GM12878 (cell line): Measurements from ENCODE around the gene DENR. TPM values are rescaled to one million over a fixed set of nuclear protein-coding genes. Genes with fewer than 3 reads are reported as not detected.

ENCODE experiments used
- ATAC-seq: fragments of 200-7000 bp; cut with Tn5 transposase; 3 replicates; pipeline ENCODE4 v1.9.1; 2020; ENCODE audit warnings: mild to moderate bottlenecking, moderate library complexity
- BruUV-seq: library from RNA; stranded (reverse); fragments of 400-500 nt; replicated peaks from 2 replicates; lab custom pipeline; 2021; lab: Mats Ljungman, UMichigan
- CTCF ChIA-PET: fragments of 300-600 bp; sonication (Branson Sonifier 250); formaldehyde crosslinking; extraction: SDS; loops from one replicate; lab custom pipeline; 2021; ENCODE audit warnings: inconsistent platforms; lab: Yijun Ruan, JAX
- POLR2A ChIA-PET: fragments of 350-600 bp; formaldehyde crosslinking; extraction: SDS; loops from one replicate; lab custom pipeline; 2021; ENCODE audit warnings: inconsistent platforms; lab: Charles Lee
- RAD21 ChIA-PET: fragments of 300-600 bp; sonication (Branson Sonifier 250); formaldehyde crosslinking; loops from one replicate; lab custom pipeline; 2023; ENCODE audit warnings: antibody characterized with exemption; ENCODE audit not compliant: unreplicated experiment; lab: Charles Lee
- SMC1A ChIA-PET: fragments of 300-600 bp; sonication (Branson Sonifier 250); formaldehyde crosslinking; loops from one replicate; lab custom pipeline; 2023; ENCODE audit not compliant: unreplicated experiment, uncharacterized antibody; lab: Charles Lee
- DNase-seq: peaks from one replicate; pipeline ENCODE4 v3.0.0-alpha.2; 2011; ENCODE audit warnings: low read depth, low spot score
- FAIRE-seq: peaks from 3 replicates; lab custom pipeline; 2011; peaks lifted over from hg19 to GRCh38; lab: Jason Lieb, UNC
- H2AFZ ChIP-seq: 2 replicates; pipeline ENCODE4 v1.6.0; 2011; ENCODE audit warnings: low read depth, low read length, control low read depth; ENCODE audit not compliant: control insufficient read depth
- H3K27ac ChIP-seq: 2 replicates; pipeline ENCODE4 v1.5.1; 2011; ENCODE audit warnings: control low read depth; ENCODE audit not compliant: control insufficient read depth, insufficient read depth
- H3K27me3 ChIP-seq, 2 experiments: replicated peaks in 1 of 2; 2 replicates each; pipeline versions ENCODE4 v1.6.0 to v1.6.1; 2011; ENCODE audit warnings: low read length in 1 of 2; ENCODE audit not compliant: control insufficient read depth in 2 of 2, insufficient read depth in 2 of 2
- H3K36me3 ChIP-seq, 2 experiments: 2 replicates each; pipeline ENCODE4 v1.5.1; 2011; ENCODE audit warnings: low read length in 1 of 2; ENCODE audit not compliant: control insufficient read depth in 2 of 2, insufficient read depth in 2 of 2
- H3K4me1 ChIP-seq: 2 replicates; pipeline ENCODE4 v1.6.1; 2011; ENCODE audit warnings: mild to moderate bottlenecking, low read length, moderate library complexity, mixed read lengths; ENCODE audit not compliant: control insufficient read depth, insufficient read depth
- H3K4me2 ChIP-seq: 2 replicates; pipeline ENCODE4 v1.6.0; 2011; ENCODE audit warnings: control low read depth; ENCODE audit not compliant: control insufficient read depth, insufficient read depth
- H3K4me3 ChIP-seq: fragments of 200-600 bp; sonication (generic); 2 replicates; pipeline ENCODE4 v1.5.1; 2016
- H3K79me2 ChIP-seq: 2 replicates; pipeline ENCODE4 v1.6.0; 2011; ENCODE audit warnings: low read length; ENCODE audit not compliant: control insufficient read depth, insufficient read depth
- H3K9ac ChIP-seq: 2 replicates; pipeline ENCODE4 v1.8.0; 2011; ENCODE audit warnings: low read length, control low read depth, mixed read lengths; ENCODE audit not compliant: control insufficient read depth, insufficient read depth
- H3K9me3 ChIP-seq: replicated peaks from 3 replicates; pipeline ENCODE4 v1.5.1; 2011; ENCODE audit warnings: mild to moderate bottlenecking, low read length; ENCODE audit not compliant: control insufficient read depth, insufficient read depth
- H4K20me1 ChIP-seq: 2 replicates; pipeline ENCODE4 v1.6.0; 2011; ENCODE audit not compliant: control insufficient read depth, insufficient read depth
- MEF2A ChIP-seq: IDR thresholded peaks from 2 replicates; pipeline ENCODE4 v1.6.1; 2011; ENCODE audit warnings: low read depth, mild to moderate bottlenecking, low read length, moderate library complexity; ENCODE audit not compliant: insufficient read depth
- MTA2 ChIP-seq: fragments of 450-650 bp; IDR thresholded peaks from 2 replicates; pipeline ENCODE4 v1.6.1; 2016; ENCODE audit warnings: low read depth, mild to moderate bottlenecking, moderate library complexity
- SIN3A ChIP-seq: IDR thresholded peaks from 2 replicates; pipeline ENCODE4 v1.6.1; 2012; ENCODE audit warnings: low read depth, low read length, improper control_type of control experiment
- TCF7 ChIP-seq: IDR thresholded peaks from 2 replicates; pipeline ENCODE4 v1.6.1; 2014; ENCODE audit warnings: antibody characterized with exemption, borderline replicate concordance
- WGBS: methylation state at CpG from one replicate; pipeline ENCODE4 v1.1.6; 2016; ENCODE audit warnings: low lambda C conversion rate; ENCODE audit not compliant: insufficient replicate concordance, insufficient coverage; ENCODE audit errors: missing lambda C conversion rate; 5-methylcytosine and 5-hydroxymethylcytosine counted together
- in situ Hi-C: fragments of 300-500 bp; cut with MboI; formaldehyde crosslinking; loops from 9 replicates; pipeline ENCODE4 v1.14.3; 2018; ENCODE audit warnings: mixed read lengths
- intact Hi-C: fragments of 100-400 bp; cut with micrococcal nuclease; formaldehyde crosslinking; loops from one replicate; pipeline ENCODE4 v1.14.2; 2022; ENCODE audit not compliant: unreplicated experiment
- polyA plus RNA-seq, 11 experiments: library from polyadenylated mRNA; depleted of rRNA in 4 of 11; unstranded in 6 of 11; stranded (reverse) in 5 of 11; fragments of >200 nt; fragmentation: Nextera tagmentation in 4 of 11; fragmentation: Illumina TruSeq in 1 of 11; extraction: Ambion mirVana in 4 of 11; extraction: Trizol in 1 of 11; gene quantifications; 1 replicate in 1 of 11; 2 replicates in 10 of 11; pipeline versions ENCODE4 v1.2.1 to v1.2.3, GENCODE V29; 2011 to 2016; ENCODE audit warnings: inconsistent platforms in 2 of 11, missing spikeins in 2 of 11, low read depth in 1 of 11
- total RNA-seq, 4 experiments: library from RNA; depleted of rRNA in 3 of 4; stranded (reverse); fragments of >200 nt in 3 of 4; fragmentation: Illumina TruSeq in 1 of 4; extraction: Trizol in 1 of 4; gene quantifications; 2 replicates each; pipeline versions ENCODE4 v1.2.1 to v1.2.3, GENCODE V29; 2013 to 2021
- TF ChIP-seq, protein P1 (sequence below): fragments of 450-650 bp; IDR thresholded peaks from 2 replicates; pipeline ENCODE4 v1.6.1; 2018; ENCODE audit warnings: mild to moderate bottlenecking, low read depth, moderate library complexity; ENCODE audit not compliant: partially characterized antibody

The DENR gene
- total and polyA plus RNA-seq, 10 of the 15 experiments (the other 5 are each of a cell fraction or from before 2014, with no cell fraction given), result 29.4 to 97.7 (median 58.3) TPM

DNA sequence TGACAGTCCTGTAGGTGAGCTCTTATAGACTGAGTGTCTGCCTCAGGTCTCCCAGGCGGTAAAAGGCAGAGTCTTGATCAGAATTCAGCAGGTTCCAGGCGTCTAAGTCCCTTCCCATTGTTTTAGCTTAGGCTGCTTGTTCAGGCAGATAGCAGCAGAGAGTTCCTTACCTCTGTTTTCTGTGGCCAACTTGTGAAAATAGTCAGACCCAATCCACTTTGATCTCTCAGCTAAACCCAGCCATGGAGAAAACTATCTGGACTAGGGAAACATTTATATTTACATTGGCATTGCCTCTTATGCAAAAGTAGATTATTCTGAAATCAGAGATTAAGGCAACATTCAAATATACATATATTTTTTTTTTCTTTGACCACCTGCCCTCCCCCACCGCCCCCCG, 43.2 kb downstream of the DENR start:
- H3K9ac ChIP-seq, result no peak overlapping the region

More for the DNA sequence above, 43.2 kb downstream of the DENR start:
- POLR2A ChIA-PET, result no interaction called here
- no TSS peak for BruUV-seq
- Histone ChIP-seq H3K4me3 (no peak overlapping the region), H3K4me2 (no peak overlapping the region), H3K36me3 (no peaks in the 10 kb centered on the region), H4K20me1 (no peaks in the 10 kb centered on the region), H3K79me2 (no peaks in the 10 kb centered on the region), H3K27ac (no peak overlapping the region), H3K4me1 (no peaks in the 10 kb centered on the region), H3K27me3 (no peaks in the 10 kb centered on the region), H2AFZ (no peak overlapping the region), H3K9me3 (no peaks in the 10 kb centered on the region)
- SMC1A ChIA-PET, result interaction anchor here (3.6 kb wide), 1 partner anchor 157 kb away, joined by 30 read pairs; no protein-coding TSS in a partner anchor
- RAD21 ChIA-PET, result interaction anchor here (3.4 kb wide), 1 partner anchor 65 kb away, joined by 20 read pairs; no protein-coding TSS in a partner anchor
- no peak for FAIRE-seq
- WGBS, result 47% methylated on average over 4 of the region's 4 CpGs
- no peak for DNase-seq
- in situ Hi-C loops (no loop called here), intact Hi-C loops (no loop called here)
- CTCF ChIA-PET, result interaction anchor here (0.9 to 4.3 kb wide), 5 partner anchors 10 to 158 kb away, joined by 3 to 46 read pairs (median 5); no protein-coding TSS in a partner anchor
- ATAC-seq, result no peak
- TF ChIP-seq SIN3A, result no peak
- TF ChIP-seq, protein P1, sequence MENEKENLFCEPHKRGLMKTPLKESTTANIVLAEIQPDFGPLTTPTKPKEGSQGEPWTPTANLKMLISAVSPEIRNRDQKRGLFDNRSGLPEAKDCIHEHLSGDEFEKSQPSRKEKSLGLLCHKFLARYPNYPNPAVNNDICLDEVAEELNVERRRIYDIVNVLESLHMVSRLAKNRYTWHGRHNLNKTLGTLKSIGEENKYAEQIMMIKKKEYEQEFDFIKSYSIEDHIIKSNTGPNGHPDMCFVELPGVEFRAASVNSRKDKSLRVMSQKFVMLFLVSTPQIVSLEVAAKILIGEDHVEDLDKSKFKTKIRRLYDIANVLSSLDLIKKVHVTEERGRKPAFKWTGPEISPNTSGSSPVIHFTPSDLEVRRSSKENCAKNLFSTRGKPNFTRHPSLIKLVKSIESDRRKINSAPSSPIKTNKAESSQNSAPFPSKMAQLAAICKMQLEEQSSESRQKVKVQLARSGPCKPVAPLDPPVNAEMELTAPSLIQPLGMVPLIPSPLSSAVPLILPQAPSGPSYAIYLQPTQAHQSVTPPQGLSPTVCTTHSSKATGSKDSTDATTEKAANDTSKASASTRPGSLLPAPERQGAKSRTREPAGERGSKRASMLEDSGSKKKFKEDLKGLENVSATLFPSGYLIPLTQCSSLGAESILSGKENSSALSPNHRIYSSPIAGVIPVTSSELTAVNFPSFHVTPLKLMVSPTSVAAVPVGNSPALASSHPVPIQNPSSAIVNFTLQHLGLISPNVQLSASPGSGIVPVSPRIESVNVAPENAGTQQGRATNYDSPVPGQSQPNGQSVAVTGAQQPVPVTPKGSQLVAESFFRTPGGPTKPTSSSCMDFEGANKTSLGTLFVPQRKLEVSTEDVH, result no peak
- TF ChIP-seq MTA2, result no peak
- no peak for TF ChIP-seq TCF7
- no peak for TF ChIP-seq MEF2A
